ENCODE data around the gene ZC3H18. TPM values are rescaled to one million over a fixed set of nuclear protein-coding genes. Genes with fewer than 3 reads are reported as not detected.

Gene ZC3H18
- total RNA-seq, 1 donor from 2014 or later = 50.2 TPM

GRCh38 chr16:88618956-88619667 is 48.9 kb downstream of the ZC3H18 start:
- TF ChIP-seq, protein P1, sequence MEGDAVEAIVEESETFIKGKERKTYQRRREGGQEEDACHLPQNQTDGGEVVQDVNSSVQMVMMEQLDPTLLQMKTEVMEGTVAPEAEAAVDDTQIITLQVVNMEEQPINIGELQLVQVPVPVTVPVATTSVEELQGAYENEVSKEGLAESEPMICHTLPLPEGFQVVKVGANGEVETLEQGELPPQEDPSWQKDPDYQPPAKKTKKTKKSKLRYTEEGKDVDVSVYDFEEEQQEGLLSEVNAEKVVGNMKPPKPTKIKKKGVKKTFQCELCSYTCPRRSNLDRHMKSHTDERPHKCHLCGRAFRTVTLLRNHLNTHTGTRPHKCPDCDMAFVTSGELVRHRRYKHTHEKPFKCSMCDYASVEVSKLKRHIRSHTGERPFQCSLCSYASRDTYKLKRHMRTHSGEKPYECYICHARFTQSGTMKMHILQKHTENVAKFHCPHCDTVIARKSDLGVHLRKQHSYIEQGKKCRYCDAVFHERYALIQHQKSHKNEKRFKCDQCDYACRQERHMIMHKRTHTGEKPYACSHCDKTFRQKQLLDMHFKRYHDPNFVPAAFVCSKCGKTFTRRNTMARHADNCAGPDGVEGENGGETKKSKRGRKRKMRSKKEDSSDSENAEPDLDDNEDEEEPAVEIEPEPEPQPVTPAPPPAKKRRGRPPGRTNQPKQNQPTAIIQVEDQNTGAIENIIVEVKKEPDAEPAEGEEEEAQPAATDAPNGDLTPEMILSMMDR (IDR thresholded peaks at IDR 0.05) = no peak
- DNase-seq (ENCODE audit: extremely low spot score, unreplicated experiment) = no peak
- Mint-ChIP-seq H3K27ac (ENCODE audit: unreplicated experiment) (no peak overlapping the region), H3K4me1 (ENCODE audit: unreplicated experiment) (peaks cover 10% of the 10 kb centered on the region), H3K27me3 (ENCODE audit: unreplicated experiment) (no peaks in the 10 kb centered on the region), H3K9me3 (ENCODE audit: unreplicated experiment) (no peaks in the 10 kb centered on the region), H3K4me3 (ENCODE audit: unreplicated experiment) (no peak overlapping the region), H3K36me3 (ENCODE audit: unreplicated experiment) (peaks cover 17% of the 10 kb centered on the region)

GRCh38 chr16:88619859-88620815 is 49.9 kb downstream of the ZC3H18 start:
- no peaks in the 10 kb centered on the region for H3K27me3 Mint-ChIP-seq (ENCODE audit: unreplicated experiment)
- H3K4me1 Mint-ChIP-seq (ENCODE audit: unreplicated experiment) = peaks cover 10% of the 10 kb centered on the region
- H3K9me3 Mint-ChIP-seq (ENCODE audit: unreplicated experiment) = no peaks in the 10 kb centered on the region
- DNase-seq (ENCODE audit: extremely low spot score, unreplicated experiment) = no peak
- no peak overlapping the region for H3K4me3 Mint-ChIP-seq (ENCODE audit: unreplicated experiment)
- H3K36me3 Mint-ChIP-seq (ENCODE audit: unreplicated experiment) = peaks cover 16% of the 10 kb centered on the region
- H3K27ac Mint-ChIP-seq (ENCODE audit: unreplicated experiment) = no peak overlapping the region
- TF ChIP-seq, protein P1 (IDR thresholded peaks at IDR 0.05) = no peak

DNA sequence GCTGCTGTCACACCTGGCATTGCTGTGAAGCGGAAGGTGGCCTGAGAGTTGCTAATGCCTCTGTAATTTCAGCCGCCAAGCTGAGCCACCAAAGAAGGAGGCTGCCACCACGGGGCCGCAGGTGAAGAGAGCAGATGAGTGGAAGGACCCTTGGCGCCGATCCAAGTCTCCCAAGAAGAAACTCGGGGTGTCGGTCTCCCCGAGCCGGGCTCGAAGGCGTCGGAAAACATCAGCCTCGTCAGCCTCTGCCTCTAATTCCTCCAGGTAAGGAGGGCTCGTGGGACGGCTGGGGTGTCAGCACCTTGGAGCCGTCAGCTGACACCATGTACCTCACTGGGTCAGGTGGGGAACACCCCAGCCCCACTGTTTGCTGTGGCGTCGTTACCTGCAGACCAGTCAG is 51.9 kb downstream of the ZC3H18 start:
- H3K36me3 Mint-ChIP-seq (ENCODE audit: unreplicated experiment) = peaks cover 18% of the 10 kb centered on the region

DNA sequence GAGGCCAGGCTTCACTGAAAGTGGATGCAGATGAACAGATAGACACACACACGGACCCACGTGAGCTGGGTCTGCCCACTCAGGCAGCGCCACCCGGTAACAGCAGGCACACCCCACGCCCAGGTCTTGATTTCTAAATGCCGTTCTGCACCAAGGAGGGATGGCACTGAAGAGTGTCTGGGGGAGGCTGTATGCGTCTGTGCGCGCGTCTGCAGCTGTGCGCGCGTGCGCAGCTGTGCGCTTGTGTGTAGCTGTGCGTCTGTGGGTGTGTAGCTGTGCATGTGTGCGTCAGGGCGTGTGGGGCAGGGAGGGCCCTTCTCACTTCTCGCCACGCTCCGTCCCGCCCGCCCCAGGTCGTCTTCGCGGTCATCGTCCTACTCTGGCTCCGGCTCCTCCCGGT is 52.7 kb downstream of the ZC3H18 start:
- H3K4me3 Mint-ChIP-seq (ENCODE audit: unreplicated experiment) = no peak overlapping the region
- no peak for DNase-seq (ENCODE audit: extremely low spot score, unreplicated experiment)
- no peaks in the 10 kb centered on the region for H3K9me3 Mint-ChIP-seq (ENCODE audit: unreplicated experiment)
- H3K36me3 Mint-ChIP-seq (ENCODE audit: unreplicated experiment) = peaks cover 20% of the 10 kb centered on the region
- TF ChIP-seq, protein P1 (IDR thresholded peaks at IDR 0.05) = no peak
- no peaks in the 10 kb centered on the region for H3K27me3 Mint-ChIP-seq (ENCODE audit: unreplicated experiment)
- H3K4me1 Mint-ChIP-seq (ENCODE audit: unreplicated experiment) = peaks cover 7% of the 10 kb centered on the region
- H3K27ac Mint-ChIP-seq (ENCODE audit: unreplicated experiment) = no peak overlapping the region

More for the DNA sequence above, 51.9 kb downstream of the ZC3H18 start:
- Mint-ChIP-seq H3K4me3 (ENCODE audit: unreplicated experiment) (no peak overlapping the region), H3K4me1 (ENCODE audit: unreplicated experiment) (peaks cover 7% of the 10 kb centered on the region), H3K27ac (ENCODE audit: unreplicated experiment) (no peak overlapping the region), H3K27me3 (ENCODE audit: unreplicated experiment) (no peaks in the 10 kb centered on the region), H3K9me3 (ENCODE audit: unreplicated experiment) (no peaks in the 10 kb centered on the region)
- DNase-seq (ENCODE audit: extremely low spot score, unreplicated experiment) = no peak
- TF ChIP-seq, protein P1 (IDR thresholded peaks at IDR 0.05) = no peak

DNA sequence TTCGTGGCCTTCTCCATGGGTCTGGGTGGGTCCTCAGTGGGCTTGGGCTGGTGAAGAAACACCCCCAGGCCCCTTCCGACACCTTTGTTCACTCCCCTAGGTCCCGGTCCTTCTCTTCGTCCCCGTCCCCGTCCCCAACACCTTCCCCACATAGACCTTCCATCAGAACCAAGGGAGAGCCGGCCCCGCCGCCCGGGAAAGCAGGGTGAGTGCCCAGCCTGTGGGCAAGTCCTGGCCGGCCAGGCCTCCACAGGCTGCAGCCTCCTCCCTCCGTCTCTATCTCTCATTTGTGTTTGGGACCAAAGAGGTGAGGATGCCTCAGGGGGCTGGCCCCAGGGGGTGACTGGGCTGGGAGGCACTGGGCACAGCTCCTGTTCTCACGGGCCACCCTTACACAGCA is 53.7 kb downstream of the ZC3H18 start:
- no peak overlapping the region for H3K27ac Mint-ChIP-seq (ENCODE audit: unreplicated experiment)
- H3K4me3 Mint-ChIP-seq (ENCODE audit: unreplicated experiment) = no peak overlapping the region
- peaks cover 18% of the 10 kb centered on the region for H3K36me3 Mint-ChIP-seq (ENCODE audit: unreplicated experiment)
- H3K27me3 Mint-ChIP-seq (ENCODE audit: unreplicated experiment) = no peaks in the 10 kb centered on the region
- TF ChIP-seq, protein P1 (IDR thresholded peaks at IDR 0.05) = no peak
- no peak for DNase-seq (ENCODE audit: extremely low spot score, unreplicated experiment)
- peaks cover 1% of the 10 kb centered on the region for H3K4me1 Mint-ChIP-seq (ENCODE audit: unreplicated experiment)
- no peaks in the 10 kb centered on the region for H3K9me3 Mint-ChIP-seq (ENCODE audit: unreplicated experiment)

Measured in osteocyte (in vitro differentiated cells).